H7 (cell line): ENCODE results near the gene SEL1L. TPM values are rescaled to one million over a fixed set of nuclear protein-coding genes. Genes with fewer than 3 reads are reported as not detected.
"Not testable (repeated sequence)": the region's sequence is repeated elsewhere in the genome, so short reads cannot be mapped to it uniquely, and the experiment has no call there.

Experiments used
- DNase-seq: peaks from one replicate; pipeline ENCODE4 v3.0.0; 2012
- H3K27me3 ChIP-seq: 2 replicates; pipeline ENCODE4 v1.6.0; 2011; ENCODE audit warnings: mild to moderate bottlenecking, low read length; ENCODE audit not compliant: control insufficient read depth, insufficient read depth
- H3K36me3 ChIP-seq: replicated peaks from 2 replicates; pipeline ENCODE4 v1.5.1; 2011; ENCODE audit warnings: low read length; ENCODE audit not compliant: control insufficient read depth, insufficient read depth
- H3K4me3 ChIP-seq: 2 replicates; pipeline ENCODE4 v1.5.1; 2011; ENCODE audit warnings: low read depth, mild to moderate bottlenecking, control low read depth, low read length, moderate library complexity; ENCODE audit not compliant: insufficient read depth
- total RNA-seq: library from RNA; depleted of rRNA; stranded (reverse); fragments of >200 nt; shearing (Covaris generic); gene quantifications from 2 replicates; pipeline ENCODE4 v1.2.3, GENCODE V29; 2014

SEL1L gene
- total RNA-seq, 1 experiment from 2014 or later, result 15.7 TPM

- not testable (repeated sequence) for H3K27me3 ChIP-seq, H3K4me3 ChIP-seq, DNase-seq, H3K36me3 ChIP-seq
Measured at GRCh38 chr14:81541206-81541605, 7.6 kb upstream of the SEL1L start.

GRCh38 chr14:81537193-81537592, 3.5 kb upstream of the SEL1L start:
- DNase-seq, result no peak
- Histone ChIP-seq H3K36me3 (no peaks in the 10 kb centered on the region), H3K27me3 (no peaks in the 10 kb centered on the region), H3K4me3 (no peak overlapping the region)

DNA sequence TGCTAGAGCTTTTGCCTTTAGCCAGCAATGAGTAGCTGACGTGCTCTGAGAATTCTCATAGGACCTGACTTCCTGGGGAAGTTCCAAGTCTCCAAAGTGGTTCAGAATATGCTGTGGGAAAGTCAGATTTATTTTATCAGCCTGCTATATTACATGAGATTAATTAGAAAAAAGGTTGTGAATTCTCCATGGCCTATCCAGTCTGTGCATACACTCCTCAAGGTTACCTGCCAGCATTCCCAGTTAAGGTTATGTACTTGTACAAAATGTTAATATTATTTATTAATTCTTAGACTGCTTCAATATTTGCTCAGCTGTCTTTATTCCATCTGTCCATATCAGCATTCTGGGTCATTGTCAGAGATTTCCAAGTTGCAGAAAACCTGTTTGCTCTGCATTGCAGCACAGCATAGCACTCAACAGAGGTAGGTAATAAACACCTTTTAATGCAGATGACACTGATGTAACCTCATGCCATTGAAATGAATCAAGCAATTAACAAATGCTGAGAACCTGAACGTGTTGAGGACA, 2.7 kb upstream of the SEL1L start:
- no peak for DNase-seq
- no peak overlapping the region for H3K4me3 ChIP-seq
- H3K27me3 ChIP-seq, result no peaks in the 10 kb centered on the region
- no peaks in the 10 kb centered on the region for H3K36me3 ChIP-seq

- Histone ChIP-seq H3K36me3 (no peaks in the 10 kb centered on the region), H3K4me3 (no peak overlapping the region), H3K27me3 (no peaks in the 10 kb centered on the region)
- DNase-seq, result no peak
Measured at GRCh38 chr14:81535396-81536164, 1.9 kb upstream of the SEL1L start.

- Histone ChIP-seq H3K4me3 (no peak overlapping the region), H3K27me3 (no peaks in the 10 kb centered on the region), H3K36me3 (no peaks in the 10 kb centered on the region)
- no peak for DNase-seq
Measured at GRCh38 chr14:81534510-81535074, 939 bp upstream of the SEL1L start.

- Histone ChIP-seq H3K4me3 (peak overlapping the region; percentile 99), H3K27me3 (no peaks in the 10 kb centered on the region), H3K36me3 (no peaks in the 10 kb centered on the region)
- DNase-seq, result peak; percentile 10
Measured at GRCh38 chr14:81533212-81533535, 479 bp downstream of the SEL1L start.

GRCh38 chr14:81529391-81529790, 4.3 kb downstream of the SEL1L start:
- no peaks in the 10 kb centered on the region; the same call in none of the 2 replicates for H3K36me3 ChIP-seq
- DNase-seq, result no peak
- H3K27me3 ChIP-seq, result no peaks in the 10 kb centered on the region
- H3K4me3 ChIP-seq, result no peak overlapping the region

DNA sequence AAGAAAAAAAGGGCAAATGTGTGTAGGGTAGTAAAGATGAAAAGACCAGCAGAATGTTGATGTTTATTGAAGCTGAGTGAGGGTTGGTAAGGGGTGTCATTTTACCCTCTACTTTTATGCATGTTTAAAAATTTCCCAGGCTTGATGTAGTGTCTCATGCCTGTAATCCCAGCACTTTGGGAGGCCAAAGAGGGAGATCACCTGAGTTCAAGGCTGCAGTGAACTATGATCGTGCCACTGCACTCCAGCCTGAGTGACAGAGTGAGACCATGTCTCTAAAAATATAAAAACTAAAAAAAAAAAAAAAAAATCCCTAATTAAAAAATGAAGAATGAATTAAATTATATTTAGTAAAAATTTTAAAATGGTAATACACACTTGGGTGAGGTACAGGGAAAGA, 8.5 kb downstream of the SEL1L start:
- no peak for DNase-seq
- Histone ChIP-seq H3K4me3 (no peak overlapping the region), H3K27me3 (no peaks in the 10 kb centered on the region), H3K36me3 (no peaks in the 10 kb centered on the region; the same call in none of the 2 replicates)

DNA sequence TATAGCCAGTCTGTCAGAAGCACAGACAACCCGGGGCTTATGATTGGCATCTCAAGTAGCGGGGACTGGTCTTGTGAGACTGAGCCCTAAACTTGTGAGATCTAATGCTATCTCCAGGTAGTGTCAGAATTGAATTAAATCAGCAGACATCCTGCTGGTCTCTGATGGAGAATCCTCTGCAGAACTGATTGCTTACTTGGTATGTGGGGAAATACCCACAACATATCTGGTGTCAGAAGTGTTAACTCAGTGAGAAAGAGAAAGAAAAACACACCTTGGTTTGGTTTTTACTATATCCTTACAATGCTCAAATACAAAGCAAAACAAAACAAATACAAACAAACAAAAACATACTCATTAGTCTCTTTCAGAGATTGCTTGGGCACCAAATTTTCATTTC, 10.0 kb downstream of the SEL1L start:
- H3K27me3 ChIP-seq, result no peaks in the 10 kb centered on the region
- H3K36me3 ChIP-seq, result no peaks in the 10 kb centered on the region; the same call in none of the 2 replicates
- H3K4me3 ChIP-seq, result no peak overlapping the region
- no peak for DNase-seq

DNA sequence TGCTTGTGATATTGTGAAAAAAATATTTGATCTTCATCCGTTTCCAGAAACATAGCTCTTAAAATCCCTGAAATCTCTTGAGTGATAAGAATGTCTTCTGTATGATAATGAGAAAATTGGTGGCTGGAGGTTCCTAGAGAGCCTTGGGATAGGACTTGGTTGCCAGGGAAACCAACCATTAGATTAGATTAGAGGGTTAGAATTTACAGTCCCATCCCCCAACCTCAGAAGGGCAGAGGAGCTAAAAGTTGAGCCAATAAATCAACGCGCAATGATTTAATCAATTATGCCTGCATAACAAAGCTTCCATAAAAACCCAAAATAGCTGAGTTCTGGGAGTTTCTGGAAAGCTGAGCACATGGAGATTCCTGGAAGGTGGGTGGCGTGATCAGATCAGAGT, 10.6 kb downstream of the SEL1L start:
- DNase-seq, result no peak
- H3K36me3 ChIP-seq, result no peaks in the 10 kb centered on the region; the same call in none of the 2 replicates
- no peak overlapping the region for H3K4me3 ChIP-seq
- no peaks in the 10 kb centered on the region for H3K27me3 ChIP-seq

DNA sequence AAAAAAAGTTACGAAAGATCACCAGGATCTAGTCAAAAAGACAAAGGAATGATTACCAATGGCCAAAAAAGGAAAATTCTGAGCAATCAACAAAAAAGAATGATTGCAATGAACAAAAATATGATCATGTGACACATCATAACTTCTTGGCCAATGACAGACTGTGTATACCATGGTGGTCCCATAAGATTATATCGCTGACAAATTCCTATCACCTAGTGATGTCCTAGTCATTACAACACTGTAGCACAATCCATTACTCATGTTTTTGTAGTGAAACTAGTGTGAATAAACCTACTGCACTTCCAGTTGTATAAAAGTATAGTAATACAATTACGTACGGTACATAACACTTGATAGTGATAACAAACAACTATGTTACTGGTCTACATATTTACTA, 12.3 kb downstream of the SEL1L start:
- H3K36me3 ChIP-seq, result no peaks in the 10 kb centered on the region; the same call in none of the 2 replicates
- H3K27me3 ChIP-seq, result no peaks in the 10 kb centered on the region
- H3K4me3 ChIP-seq, result no peak overlapping the region
- no peak for DNase-seq

GRCh38 chr14:81519200-81520011, 14.2 kb downstream of the SEL1L start:
- no peak overlapping the region for H3K4me3 ChIP-seq
- no peaks in the 10 kb centered on the region for H3K27me3 ChIP-seq
- no peaks in the 10 kb centered on the region; the same call in none of the 2 replicates for H3K36me3 ChIP-seq
- no peak for DNase-seq

DNA sequence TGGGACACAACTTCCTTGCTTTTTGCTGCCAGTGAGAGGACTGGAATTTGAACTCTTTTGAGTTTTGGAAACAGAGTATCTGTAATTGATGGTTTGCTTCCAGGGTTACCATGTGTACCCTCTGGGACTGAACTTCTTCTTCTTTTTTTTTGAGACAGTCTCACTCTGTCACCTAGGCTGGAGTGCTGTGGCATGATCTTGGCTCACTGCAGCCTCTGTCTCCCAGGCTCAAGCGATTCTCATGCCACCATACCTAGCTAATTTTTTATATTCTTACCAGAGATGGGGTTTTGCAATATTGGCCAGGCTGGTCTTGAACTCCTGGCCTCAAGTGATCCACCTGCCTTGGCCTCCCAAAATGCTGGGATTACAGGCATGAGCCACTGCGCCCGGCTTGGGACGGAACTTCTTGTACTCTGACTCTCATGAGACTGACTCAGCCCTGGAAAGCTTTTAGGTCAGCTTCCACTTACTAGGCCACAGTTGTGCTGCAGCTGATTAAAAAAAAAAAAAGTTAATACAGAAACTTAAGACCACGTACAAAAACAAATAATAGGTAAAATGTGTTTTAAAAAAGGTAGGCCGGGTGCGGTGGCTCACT, 15.8 kb downstream of the SEL1L start:
- H3K36me3 ChIP-seq, result no peaks in the 10 kb centered on the region; the same call in none of the 2 replicates

DNA sequence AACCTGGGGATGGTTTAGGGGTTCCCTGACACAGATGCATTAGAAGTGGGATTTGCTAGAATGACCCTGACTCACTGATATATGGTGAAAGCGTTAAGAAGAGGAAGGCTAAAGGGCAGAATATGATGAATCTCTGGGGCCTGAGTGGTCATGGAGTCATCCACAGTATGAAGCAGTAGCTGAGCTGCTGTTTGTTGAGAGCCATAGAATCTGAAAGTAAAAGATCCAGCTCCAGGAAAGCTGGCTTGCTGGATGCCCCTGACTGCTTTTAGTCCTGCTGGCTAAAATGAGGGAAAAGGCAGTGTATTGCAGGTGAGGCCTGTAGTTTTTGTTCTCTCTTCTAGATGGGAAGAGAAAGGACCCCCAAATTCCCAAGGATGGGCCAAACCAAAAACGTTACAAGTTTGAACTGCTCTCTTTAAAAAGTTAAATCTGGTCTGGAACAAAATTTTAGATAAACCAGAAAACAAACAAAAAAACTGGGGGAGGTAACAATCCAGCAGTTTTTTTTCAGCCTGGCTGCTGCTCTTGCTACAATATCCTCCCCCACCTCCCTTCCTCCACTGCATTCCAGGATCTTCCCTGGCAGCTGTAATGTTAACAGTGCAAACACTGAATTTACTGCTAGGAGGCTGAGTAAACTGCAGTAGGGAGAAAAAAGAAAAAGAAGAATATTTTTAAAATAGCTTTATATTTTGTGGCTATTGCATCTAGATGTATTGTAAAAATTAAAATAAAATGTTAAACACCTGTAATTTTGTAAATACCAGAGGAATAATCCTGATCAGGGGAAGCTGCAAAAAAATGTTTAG, 16.5 kb downstream of the SEL1L start:
- no peaks in the 10 kb centered on the region; the same call in none of the 2 replicates for H3K36me3 ChIP-seq
- H3K4me3 ChIP-seq, result no peak overlapping the region
- no peaks in the 10 kb centered on the region for H3K27me3 ChIP-seq
- DNase-seq, result peak; percentile 8

More for the DNA sequence above, 15.8 kb downstream of the SEL1L start:
- Histone ChIP-seq H3K27me3 (no peaks in the 10 kb centered on the region), H3K4me3 (no peak overlapping the region)
- DNase-seq, result no peak
